ENCODE data around the gene PC.

- TF ChIP-seq TAF1 (IDR thresholded peaks at IDR 0.05; ENCODE audit: low read depth, low read length), result no peak
- no peak for TF ChIP-seq POLR2AphosphoS5 (IDR thresholded peaks at IDR 0.05; ENCODE audit: low read depth, low read length)
- TF ChIP-seq POLR2A (IDR thresholded peaks at IDR 0.05; ENCODE audit: low read depth, low read length), result no peak
- no peak for TF ChIP-seq PAX5 (IDR thresholded peaks at IDR 0.05; ENCODE audit: insufficient read depth, low read length, severe bottlenecking)
These were observed 11.5 kb upstream of the PC start for GRCh38 chr11:66969584-66970225.

Measured in GM12891 (cell line).